Left renal pelvis (tissue), 4 donors: ENCODE data around the gene QSOX1. TPM values are rescaled to one million over a fixed set of nuclear protein-coding genes. Genes with fewer than 3 reads are reported as not detected.

Experiments
- DNase-seq, 4 donors: peaks; one replicate each; pipeline ENCODE4 v3.0.0-alpha.2; 2013; ENCODE audit warnings: low read depth in 4 of 4, low spot score in 3 of 4
- polyA plus RNA-seq, 4 donors: library from polyadenylated mRNA; unstranded; fragments of 120-200 nt; gene quantifications; one replicate each; pipeline ENCODE4 v1.2.1, GENCODE V29; 2013; ENCODE audit not compliant: insufficient read length in 4 of 4

Gene QSOX1
- polyA plus RNA-seq, 4 donors, result 52.3 to 72.8 (median 58.7) TPM

GRCh38 chr1:180248731-180249681 lies 94.3 kb downstream of the QSOX1 start:
- no peak for DNase-seq

GRCh38 chr1:180249725-180250498 lies 95.2 kb downstream of the QSOX1 start:
- DNase-seq, result no peak

- no peak for DNase-seq
Measured at GRCh38 chr1:180250499-180250770, 95.8 kb downstream of the QSOX1 start.

- DNase-seq, result no peak
Measured at GRCh38 chr1:180250883-180251509, 96.3 kb downstream of the QSOX1 start.

GRCh38 chr1:180251526-180252305 lies 97.0 kb downstream of the QSOX1 start:
- no peak for DNase-seq

GRCh38 chr1:180252638-180253536 lies 98.2 kb downstream of the QSOX1 start:
- DNase-seq, result no peak

Other genes starting within 250 kb of the QSOX1 start
- gene CEP350, start 200.1 kb upstream of the QSOX1 start, polyA plus RNA-seq, result 10 to 100 TPM; 20.7 to 31.5 (median 28.7) TPM
- gene LHX4, start 75.4 kb downstream of the QSOX1 start, polyA plus RNA-seq, result 1 to 10 TPM; 1.3 to 3.7 (median 2.0) TPM